ENCODE measurements around the gene DNAAF8.
A peak's percentile ranks its signal among the peaks of the same experiment; 100 is the strongest.

DNAAF8 gene

GRCh38 chr16:4768549-4769305, 34.4 kb downstream of the DNAAF8 start:
- no peak for TF ChIP-seq CTCF (IDR thresholded peaks at IDR 0.05; ENCODE audit: extremely low read depth, missing control alignments)
- DNase-seq (ENCODE audit: low spot score) = peak; percentile 95

GRCh38 chr16:4769306-4769638, 34.9 kb downstream of the DNAAF8 start:
- no peak for DNase-seq (ENCODE audit: low spot score)
- TF ChIP-seq CTCF (IDR thresholded peaks at IDR 0.05; ENCODE audit: extremely low read depth, missing control alignments) = no peak

- TF ChIP-seq CTCF (IDR thresholded peaks at IDR 0.05; ENCODE audit: extremely low read depth, missing control alignments) = no peak
- no peak for DNase-seq (ENCODE audit: low spot score)
Measured at GRCh38 chr16:4771646-4772045, 37.3 kb downstream of the DNAAF8 start.

- TF ChIP-seq CTCF (IDR thresholded peaks at IDR 0.05; ENCODE audit: extremely low read depth, missing control alignments) = no peak
- no peak for DNase-seq (ENCODE audit: low spot score)
Measured at GRCh38 chr16:4772351-4772750, 38.0 kb downstream of the DNAAF8 start.

GRCh38 chr16:4775005-4775404, 40.7 kb downstream of the DNAAF8 start:
- TF ChIP-seq CTCF (IDR thresholded peaks at IDR 0.05; ENCODE audit: extremely low read depth, missing control alignments) = no peak
- DNase-seq (ENCODE audit: low spot score) = no peak

- no peak for TF ChIP-seq CTCF (IDR thresholded peaks at IDR 0.05; ENCODE audit: extremely low read depth, missing control alignments)
- no peak for DNase-seq (ENCODE audit: low spot score)
Measured at GRCh38 chr16:4776141-4776705, 41.9 kb downstream of the DNAAF8 start.

GRCh38 chr16:4777339-4778049, 43.2 kb downstream of the DNAAF8 start:
- DNase-seq (ENCODE audit: low spot score) = no peak
- TF ChIP-seq CTCF (IDR thresholded peaks at IDR 0.05; ENCODE audit: extremely low read depth, missing control alignments) = no peak

All from GM20000 (cell line).